Natural killer cell (primary cell): Measurements from ENCODE around the gene PNKP. TPM values are rescaled to one million over a fixed set of nuclear protein-coding genes. Genes with fewer than 3 reads are reported as not detected.

ENCODE experiments used
- ATAC-seq, 3 donors: fragments of 150-1000 bp in 2 of 3; fragments of 200-7000 bp in 1 of 3; cut with Tn5 transposase; 1 replicate in 1 of 3; 2 replicates in 2 of 3; pipeline ENCODE4 v1.10.0; 2021; ENCODE audit warnings: mild to moderate bottlenecking in 2 of 3, moderate library complexity in 2 of 3
- DNase-seq, 2 donors: peaks; one replicate each; pipeline versions ENCODE4 v3.0.0 to v3.0.0-alpha.2; 2013 to 2021; ENCODE audit warnings: mixed read lengths in 1 of 2
- H3K27ac ChIP-seq: one replicate; pipeline ENCODE4 v1.5.1; 2013; ENCODE audit warnings: mild to moderate bottlenecking, low read length
- H3K27me3 ChIP-seq: one replicate; pipeline ENCODE4 v1.6.1; 2013; ENCODE audit warnings: low read length; ENCODE audit not compliant: control insufficient read depth, insufficient read depth
- H3K36me3 ChIP-seq: one replicate; pipeline ENCODE4 v1.6.1; 2013; ENCODE audit warnings: low read length; ENCODE audit not compliant: control insufficient read depth, insufficient read depth
- H3K4me1 ChIP-seq: one replicate; pipeline ENCODE4 v1.6.1; 2013; ENCODE audit warnings: low read length; ENCODE audit not compliant: control insufficient read depth, insufficient read depth
- H3K4me3 ChIP-seq: one replicate; pipeline ENCODE4 v1.5.1; 2013; ENCODE audit warnings: low read length
- H3K9me3 ChIP-seq: one replicate; pipeline ENCODE4 v1.6.1; 2013; ENCODE audit warnings: low read length; ENCODE audit not compliant: control insufficient read depth, insufficient read depth
- H3K27ac Mint-ChIP-seq, 2 donors: one replicate each; pipeline ENCODE4 v1.8.0; 2022; ENCODE audit warnings: mild to moderate bottlenecking in 2 of 2, mixed read lengths in 2 of 2, moderate library complexity in 1 of 2
- H3K27me3 Mint-ChIP-seq, 2 donors: one replicate each; pipeline ENCODE4 v1.8.0; 2022; ENCODE audit warnings: low read depth in 2 of 2, mixed read lengths in 2 of 2
- H3K36me3 Mint-ChIP-seq: one replicate; pipeline ENCODE4 v1.8.0; 2022; ENCODE audit warnings: mixed read lengths
- H3K4me1 Mint-ChIP-seq, 2 donors: one replicate each; pipeline ENCODE4 v1.8.0; 2022; ENCODE audit warnings: mixed read lengths in 2 of 2
- H3K4me3 Mint-ChIP-seq: one replicate; pipeline ENCODE4 v1.8.0; 2022; ENCODE audit warnings: mild to moderate bottlenecking, moderate library complexity, mixed read lengths
- H3K9me3 Mint-ChIP-seq, 2 donors: one replicate each; pipeline ENCODE4 v1.8.0; 2022; ENCODE audit warnings: mixed read lengths in 2 of 2
- WGBS: methylation state at CpG from one replicate; pipeline ENCODE4 v1.1.7; 2013; ENCODE audit warnings: missing lambda C conversion rate; ENCODE audit not compliant: insufficient coverage; 5-methylcytosine and 5-hydroxymethylcytosine counted together
- intact Hi-C: fragments of 100-400 bp; cut with micrococcal nuclease; formaldehyde crosslinking; loops from one replicate; pipeline ENCODE4 v1.14.2; 2022
- total RNA-seq, 4 donors: library from RNA; stranded (reverse); fragments of 120-200 nt in 1 of 4; gene quantifications; one replicate each; pipeline versions ENCODE4 v1.2.3 to v1.2.4, GENCODE V29; 2013 to 2022
- TF ChIP-seq, protein P1 (sequence below): fragments of 200-600 bp; IDR thresholded peaks from one replicate; pipeline ENCODE4 v1.8.0; 2022; ENCODE audit warnings: antibody characterized with exemption

PNKP gene
- total RNA-seq, 3 donors from 2014 or later (not counting 1 experiment from before 2014, with no cell fraction given), result 228 to 253 (median 243) TPM

- no peaks in the 10 kb centered on the region for H3K27me3 ChIP-seq
- H3K4me3 Mint-ChIP-seq, result no peak overlapping the region
- no peaks in the 10 kb centered on the region for H3K36me3 Mint-ChIP-seq
Observed at GRCh38 chr19:49863254-49863934, 4.0 kb downstream of the PNKP start.

DNA sequence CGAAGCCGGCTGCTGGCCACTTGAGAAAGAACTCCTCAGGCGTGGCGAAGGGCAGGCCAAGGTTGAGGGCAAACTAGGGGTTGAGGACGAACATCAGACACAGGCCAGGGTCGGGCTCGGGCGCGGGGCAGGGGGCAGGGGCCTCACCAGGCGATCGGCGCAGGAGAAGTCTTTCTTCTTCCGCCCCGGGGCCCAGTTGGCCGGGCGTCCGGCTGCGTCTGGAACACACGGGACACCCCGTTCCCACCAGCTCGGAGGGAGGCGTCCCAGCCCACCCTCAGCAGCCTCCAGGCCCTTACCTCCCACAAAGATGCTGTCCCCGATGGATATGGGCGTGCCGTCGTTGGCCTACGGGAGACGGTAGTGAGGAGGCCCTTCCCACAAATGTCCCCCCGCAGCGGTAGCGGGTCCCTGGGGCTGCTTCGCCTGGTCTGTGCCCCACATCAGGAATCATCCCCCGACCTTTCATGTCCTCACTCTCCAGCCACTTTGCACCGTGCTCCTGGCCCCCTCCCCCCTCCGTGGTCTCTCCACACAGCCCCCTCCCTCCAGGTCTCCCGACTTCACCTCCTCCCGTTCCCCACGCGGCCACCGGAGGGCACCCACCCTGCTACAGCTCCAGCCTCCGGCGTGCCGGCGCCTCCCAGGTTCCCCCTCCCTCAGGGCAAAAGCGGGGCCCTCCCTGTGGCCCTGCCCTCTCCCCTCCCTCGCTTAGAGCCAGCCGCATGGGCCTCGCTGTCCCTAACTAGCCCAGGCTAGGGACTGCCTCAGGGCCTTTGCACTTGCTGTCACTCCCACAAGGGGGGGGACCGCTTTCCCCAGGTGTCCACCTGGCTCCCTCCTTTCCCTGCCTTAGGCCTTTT is 4.8 kb downstream of the PNKP start:
- intact Hi-C loops, result no loop called here
- Histone ChIP-seq H3K4me1 (peaks cover 23% of the 10 kb centered on the region), H3K4me3 (no peak overlapping the region), H3K27ac (no peak overlapping the region), H3K36me3 (peaks cover 46% of the 10 kb centered on the region), H3K9me3 (no peaks in the 10 kb centered on the region), H3K27me3 (no peaks in the 10 kb centered on the region)
- TF ChIP-seq, protein P1, sequence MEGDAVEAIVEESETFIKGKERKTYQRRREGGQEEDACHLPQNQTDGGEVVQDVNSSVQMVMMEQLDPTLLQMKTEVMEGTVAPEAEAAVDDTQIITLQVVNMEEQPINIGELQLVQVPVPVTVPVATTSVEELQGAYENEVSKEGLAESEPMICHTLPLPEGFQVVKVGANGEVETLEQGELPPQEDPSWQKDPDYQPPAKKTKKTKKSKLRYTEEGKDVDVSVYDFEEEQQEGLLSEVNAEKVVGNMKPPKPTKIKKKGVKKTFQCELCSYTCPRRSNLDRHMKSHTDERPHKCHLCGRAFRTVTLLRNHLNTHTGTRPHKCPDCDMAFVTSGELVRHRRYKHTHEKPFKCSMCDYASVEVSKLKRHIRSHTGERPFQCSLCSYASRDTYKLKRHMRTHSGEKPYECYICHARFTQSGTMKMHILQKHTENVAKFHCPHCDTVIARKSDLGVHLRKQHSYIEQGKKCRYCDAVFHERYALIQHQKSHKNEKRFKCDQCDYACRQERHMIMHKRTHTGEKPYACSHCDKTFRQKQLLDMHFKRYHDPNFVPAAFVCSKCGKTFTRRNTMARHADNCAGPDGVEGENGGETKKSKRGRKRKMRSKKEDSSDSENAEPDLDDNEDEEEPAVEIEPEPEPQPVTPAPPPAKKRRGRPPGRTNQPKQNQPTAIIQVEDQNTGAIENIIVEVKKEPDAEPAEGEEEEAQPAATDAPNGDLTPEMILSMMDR, result no peak
- H3K27ac Mint-ChIP-seq, result peak overlapping the region in 1 of 2 donors; percentile 36
- no peaks in the 10 kb centered on the region for H3K36me3 Mint-ChIP-seq
- peaks cover 14 to 18% of the 10 kb centered on the region in 2 donors for H3K4me1 Mint-ChIP-seq
- DNase-seq (peak in 1 of 2 donors; percentile 37), ATAC-seq (no peak)
- no peaks in the 10 kb centered on the region for H3K9me3 Mint-ChIP-seq
- H3K4me3 Mint-ChIP-seq, result no peak overlapping the region
- WGBS, result 92% methylated on average over 49 of the region's 49 CpGs
- no peaks in the 10 kb centered on the region for H3K27me3 Mint-ChIP-seq

More at GRCh38 chr19:49863254-49863934, 4.0 kb downstream of the PNKP start:
- H3K4me1 ChIP-seq, result peaks cover 31% of the 10 kb centered on the region
- no peak overlapping the region for H3K4me3 ChIP-seq
- TF ChIP-seq, protein P1, result no peak
- peaks cover 14 to 20% of the 10 kb centered on the region in 2 donors for H3K4me1 Mint-ChIP-seq
- peaks cover 42% of the 10 kb centered on the region for H3K36me3 ChIP-seq
- no peaks in the 10 kb centered on the region for H3K9me3 Mint-ChIP-seq
- H3K27ac Mint-ChIP-seq, result peak overlapping the region in 1 of 2 donors; percentile 36
- DNase-seq (no peak), ATAC-seq (no peak)
- H3K27me3 Mint-ChIP-seq, result no peaks in the 10 kb centered on the region
- H3K27ac ChIP-seq, result no peak overlapping the region
- no peaks in the 10 kb centered on the region for H3K9me3 ChIP-seq
- intact Hi-C loops, result no loop called here
- 96% methylated on average over 24 of the region's 24 CpGs for WGBS

- no peaks in the 10 kb centered on the region for H3K27me3 Mint-ChIP-seq
- ATAC-seq (peak in 2 of 3 donors; percentile 18 to 19), DNase-seq (no peak)
- H3K4me3 Mint-ChIP-seq, result no peak overlapping the region
- Histone ChIP-seq H3K27me3 (no peaks in the 10 kb centered on the region), H3K4me1 (peaks cover 19% of the 10 kb centered on the region), H3K9me3 (no peaks in the 10 kb centered on the region), H3K4me3 (no peak overlapping the region), H3K36me3 (peaks cover 48% of the 10 kb centered on the region), H3K27ac (no peak overlapping the region)
- H3K36me3 Mint-ChIP-seq, result no peaks in the 10 kb centered on the region
- TF ChIP-seq, protein P1, result no peak
- WGBS, result 93% methylated on average over 57 of the region's 60 CpGs
- peaks cover 12 to 14% of the 10 kb centered on the region in 2 donors for H3K4me1 Mint-ChIP-seq
- H3K9me3 Mint-ChIP-seq, result no peaks in the 10 kb centered on the region
- no peak overlapping the region for H3K27ac Mint-ChIP-seq
- intact Hi-C loops, result no loop called here
Observed at GRCh38 chr19:49861541-49862378, 5.6 kb downstream of the PNKP start.
